ENCODE measurements around the gene CARD11.

DNA sequence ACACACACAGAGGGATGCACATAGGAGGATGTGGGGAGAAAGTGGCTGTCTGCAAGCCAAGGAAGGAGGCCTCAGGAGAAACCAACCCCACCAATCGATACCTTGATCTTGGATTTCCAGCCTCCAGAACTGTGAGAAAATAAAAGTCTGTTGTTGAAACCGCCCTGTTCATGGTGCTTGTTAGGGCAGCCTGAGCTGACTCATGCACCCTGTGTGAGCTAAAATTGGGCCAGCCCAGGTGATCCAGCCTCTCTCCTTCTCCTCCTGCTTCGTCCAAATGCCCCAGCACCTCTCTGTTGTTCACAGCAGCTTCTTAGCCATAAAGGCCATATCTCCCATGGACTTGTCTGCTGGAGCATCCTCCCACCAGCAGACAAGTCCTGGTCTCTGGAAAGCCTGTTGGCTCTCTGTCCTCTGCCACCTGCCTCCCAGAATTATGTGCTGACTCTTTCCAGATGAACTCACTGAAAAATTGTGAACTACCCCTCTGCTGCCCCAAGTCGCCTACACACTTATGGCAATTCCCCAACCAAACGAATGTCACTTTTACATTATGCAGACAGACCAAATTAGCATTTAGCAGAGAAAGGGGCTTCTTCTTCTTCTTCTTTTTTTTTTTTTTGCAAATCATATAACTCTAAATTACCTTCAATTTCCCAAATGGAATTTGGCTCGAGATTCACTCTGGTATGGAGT is 30.2 kb upstream of the CARD11 start:
- no peak for TF ChIP-seq CTCF (IDR thresholded peaks at IDR 0.05; ENCODE audit: poor library complexity, severe bottlenecking)
- TF ChIP-seq EZH2 (IDR thresholded peaks at IDR 0.05; ENCODE audit: borderline replicate concordance, insufficient read depth, low read length, poor library complexity, severe bottlenecking): no peak
- no peak for TF ChIP-seq RAD21 (conservative IDR thresholded peaks at IDR 0.05)
- TF ChIP-seq POLR2AphosphoS5 (IDR thresholded peaks at IDR 0.05): no peak
- TF ChIP-seq EP300 (conservative IDR thresholded peaks at IDR 0.05; ENCODE audit: poor library complexity, severe bottlenecking): no peak
